GM19455 (cell line): ENCODE results near the gene ERN1.
A peak's percentile ranks its signal among the peaks of the same experiment; 100 is the strongest.
"Not testable (repeated sequence)": the region's sequence is repeated elsewhere in the genome, so short reads cannot be mapped to it uniquely, and the experiment has no call there.

Experiments
- ATAC-seq: cut with Tn5 transposase; IDR thresholded peaks from one replicate; pipeline ENCODE4 v1.9.1; 2021; ENCODE audit not compliant: unreplicated experiment

ERN1 gene

DNA sequence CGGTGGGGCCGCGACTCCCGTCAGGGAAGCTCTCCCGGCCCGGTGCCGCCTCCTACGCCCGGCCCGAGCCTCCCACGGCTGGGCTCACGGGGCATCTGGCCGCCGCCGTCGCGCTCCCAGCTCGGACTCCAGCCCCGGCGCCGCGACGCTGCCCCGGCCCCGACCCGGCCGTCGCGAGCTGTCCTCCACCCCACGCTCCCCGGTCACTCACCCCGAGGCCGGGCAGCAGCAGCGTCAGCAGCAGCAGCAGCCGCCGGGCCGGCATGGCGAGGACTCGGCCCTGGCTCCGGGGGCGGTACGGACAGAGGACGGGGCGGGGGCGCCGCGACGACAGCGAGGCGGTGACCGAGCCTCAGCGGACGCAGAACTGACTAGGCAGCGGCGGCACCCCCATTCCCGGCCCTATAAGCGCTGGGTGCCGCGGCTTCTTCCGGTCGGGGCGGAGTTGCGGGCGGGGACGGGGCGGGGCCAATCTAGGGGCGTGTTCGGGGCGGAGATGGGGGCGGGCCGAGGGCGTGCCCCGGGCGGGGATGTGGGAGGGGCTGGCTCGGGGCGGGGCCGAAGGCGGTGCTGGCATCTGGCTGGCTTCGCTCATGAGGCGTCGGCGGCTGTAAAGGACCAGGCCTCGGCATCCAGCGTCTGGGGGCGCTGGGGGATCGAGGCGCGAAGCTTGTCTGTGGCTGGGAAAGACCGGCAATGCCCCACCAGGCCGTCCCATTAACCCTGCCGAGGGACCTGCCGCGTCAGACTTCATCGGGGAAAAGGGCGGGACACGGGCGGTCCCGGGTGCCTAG is at the start of gene ERN1:
Gene ERN1, minus strand, starts transcription at position 380 of the 794 bp plus-strand sequence. Its CDS starts 115 bp downstream, at position 265.
- ATAC-seq, result peak; percentile 74

DNA sequence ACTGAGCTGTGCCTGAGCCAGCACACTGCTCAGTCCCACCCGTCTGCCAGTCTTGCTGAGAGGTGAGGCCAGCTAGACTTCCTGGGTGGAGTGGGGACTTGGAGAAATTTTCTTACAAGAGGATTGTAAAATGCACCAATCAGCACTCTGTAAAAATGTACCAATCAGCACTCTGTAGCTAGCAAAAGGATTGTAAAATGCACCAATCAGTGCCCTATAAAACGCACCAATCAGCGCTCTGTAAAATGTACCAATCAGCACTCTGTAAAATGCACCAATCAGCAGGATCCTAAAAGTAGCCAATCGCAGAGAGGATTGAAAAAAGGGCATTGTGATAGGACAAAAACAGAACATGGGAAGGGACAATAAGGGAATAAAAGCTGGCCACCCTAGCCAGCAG is 49.1 kb upstream of the ERN1 start:
- ATAC-seq, result not testable (repeated sequence)

DNA sequence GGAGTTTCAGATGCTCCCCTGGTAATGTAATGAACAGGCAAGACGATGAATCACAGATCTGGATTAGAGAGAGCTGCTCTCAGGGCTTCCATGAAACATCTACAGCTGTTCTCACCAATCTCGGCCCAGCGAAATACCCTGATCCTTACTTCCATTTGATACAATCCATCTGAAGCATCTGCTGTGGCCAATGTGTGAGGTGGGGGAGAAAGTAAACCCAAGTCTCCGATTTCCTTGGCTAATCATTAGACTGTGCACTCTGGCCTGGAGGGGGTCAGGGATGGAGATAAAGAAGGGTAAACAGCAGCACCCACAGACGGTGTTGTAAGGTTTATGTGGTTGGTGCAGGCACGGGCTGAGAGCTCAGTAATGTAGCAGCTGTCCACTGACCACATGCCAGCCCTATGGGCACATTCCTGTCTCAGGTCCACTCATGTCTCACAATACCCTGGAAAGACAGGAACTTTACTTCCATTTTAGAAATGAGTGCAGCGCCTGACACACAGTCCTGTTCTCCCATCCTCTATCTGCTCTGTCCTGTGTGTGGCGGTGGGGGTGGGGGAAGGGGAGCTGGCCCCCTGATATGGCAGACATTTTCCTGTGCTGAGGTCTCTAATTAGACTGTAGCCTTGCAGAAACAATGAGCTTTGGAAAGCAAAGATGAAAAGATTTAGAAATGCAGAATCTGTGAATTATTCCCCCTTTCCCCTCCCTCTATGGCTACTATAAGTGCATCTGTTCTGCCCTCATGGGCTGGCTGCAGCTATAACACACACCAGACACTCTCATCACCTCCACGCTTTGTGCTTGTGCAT is 48.3 kb upstream of the ERN1 start:
- no peak for ATAC-seq

DNA sequence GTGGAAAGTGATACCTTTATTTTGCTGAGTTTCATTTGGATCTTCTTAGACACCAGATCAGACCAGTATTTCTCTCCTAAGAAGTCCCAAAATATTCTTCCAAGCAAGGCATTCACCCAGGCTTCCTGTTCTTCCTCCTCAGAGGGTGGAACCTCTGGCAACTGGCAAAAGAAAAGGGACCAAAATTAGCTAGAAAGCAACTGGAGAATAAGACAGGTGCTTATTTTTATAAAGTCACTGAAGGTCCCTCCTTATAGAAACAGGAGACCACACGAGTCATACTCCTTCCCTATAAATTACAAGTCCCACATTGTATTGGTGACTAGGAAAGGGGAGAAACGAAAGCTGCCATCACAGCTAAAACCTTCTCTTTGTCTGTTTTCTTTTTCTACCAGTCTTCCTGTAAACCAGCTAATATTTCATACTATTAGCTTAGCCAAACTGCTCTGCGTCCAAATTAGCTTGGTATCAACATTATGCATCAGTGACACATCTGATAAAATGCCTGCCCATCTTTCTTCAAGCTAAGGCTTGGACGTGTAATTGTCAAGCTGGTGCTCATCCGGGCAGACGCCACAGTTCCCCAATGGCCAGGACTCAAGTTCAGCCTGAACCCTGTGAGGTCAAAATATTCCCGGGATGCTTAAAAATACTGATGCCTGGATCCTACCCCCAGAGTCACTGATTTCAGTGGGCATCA is 47.5 kb upstream of the ERN1 start:
- no peak for ATAC-seq

DNA sequence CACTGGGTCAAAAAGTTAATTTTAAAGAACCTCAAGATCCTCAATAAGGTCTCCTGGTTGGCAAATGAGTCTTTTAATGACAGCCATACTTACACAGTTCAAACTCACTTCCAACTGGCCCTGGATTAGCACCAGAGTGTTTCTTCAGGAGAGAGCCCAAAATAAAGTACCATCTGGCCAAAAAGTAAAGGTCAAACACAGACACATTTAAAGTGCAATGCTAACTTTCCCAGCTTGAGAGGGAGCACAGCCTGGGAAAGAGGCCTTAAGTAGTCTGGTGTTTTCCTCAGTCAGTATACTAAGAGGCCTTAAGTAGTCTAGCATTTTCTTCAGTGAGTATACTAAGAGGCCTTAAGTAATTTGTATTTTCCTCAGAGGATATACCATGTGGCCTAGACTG is 46.6 kb upstream of the ERN1 start:
- ATAC-seq, result no peak

DNA sequence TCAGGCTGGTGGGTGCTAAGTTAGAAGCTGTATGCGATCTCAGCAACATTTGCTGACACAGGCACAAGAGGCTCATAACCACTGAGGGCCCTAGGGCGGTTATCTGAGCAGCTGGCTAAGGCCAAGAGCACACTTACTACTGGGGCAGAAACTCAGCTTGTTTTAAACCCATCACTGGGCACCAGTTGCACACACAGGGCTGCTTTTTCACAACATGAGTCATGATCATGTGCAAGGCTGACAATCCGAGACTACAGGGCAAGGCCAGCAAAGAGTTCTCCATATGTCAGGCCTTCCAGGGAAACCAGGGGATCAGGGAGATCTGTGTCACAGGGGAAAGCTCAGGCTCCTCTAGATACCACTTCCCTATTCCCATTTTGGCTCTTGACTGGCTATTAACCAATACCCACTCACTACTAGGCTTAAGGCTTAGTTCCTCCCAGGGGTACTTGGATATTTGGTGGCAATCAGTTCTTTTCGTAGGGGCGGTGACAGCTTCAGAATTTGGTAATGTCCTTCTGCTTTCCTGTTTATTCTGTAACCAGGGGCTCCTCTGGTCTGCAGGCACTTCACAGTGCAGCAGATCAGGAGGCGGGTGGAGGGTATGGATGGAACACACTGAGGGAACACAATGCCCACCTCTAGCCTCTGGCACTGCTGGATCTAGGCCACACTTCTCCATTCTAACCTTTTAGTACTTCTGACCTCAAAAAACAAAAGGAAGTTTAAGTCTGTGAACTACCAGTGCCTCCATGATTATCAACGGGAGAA is 44.9 kb upstream of the ERN1 start:
- no peak for ATAC-seq

DNA sequence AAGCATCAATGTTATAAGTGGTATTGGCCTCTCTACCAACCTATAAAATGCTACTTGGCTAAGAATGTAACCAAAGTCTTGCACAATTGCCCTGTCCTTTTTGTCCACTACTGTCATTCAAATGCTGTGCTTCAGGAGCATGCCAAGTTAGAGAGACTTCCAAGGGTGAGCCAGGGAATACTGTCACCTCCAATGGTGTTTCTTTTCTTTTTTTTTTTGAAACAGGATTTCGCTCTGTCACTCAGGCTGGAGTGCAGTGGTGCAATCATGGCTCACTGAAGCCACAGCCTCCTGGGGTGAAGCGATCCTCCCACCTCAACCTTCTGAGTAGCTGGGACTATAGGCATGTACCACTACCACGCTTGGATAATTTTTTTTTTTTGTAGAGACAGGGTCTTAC is 43.7 kb upstream of the ERN1 start:
- no peak for ATAC-seq

DNA sequence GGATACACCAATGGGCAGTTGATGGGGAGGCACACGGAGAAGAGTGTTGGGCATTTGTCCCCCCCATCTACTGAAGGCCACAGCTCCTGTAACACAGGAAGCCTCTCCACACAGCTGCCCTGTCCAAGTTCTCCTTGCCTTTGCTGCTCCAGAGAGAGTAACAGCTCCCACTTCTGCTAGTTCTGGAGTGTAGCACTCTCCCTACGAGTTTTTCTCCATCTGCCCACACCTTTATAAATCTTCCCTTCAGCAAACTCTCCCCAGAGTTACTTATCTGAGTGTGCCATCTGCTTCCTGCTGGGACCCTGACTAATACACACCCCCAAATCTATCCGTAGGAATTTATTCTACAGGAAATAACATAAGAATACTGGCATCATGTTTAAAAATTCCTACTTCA is 42.6 kb upstream of the ERN1 start:
- no peak for ATAC-seq

DNA sequence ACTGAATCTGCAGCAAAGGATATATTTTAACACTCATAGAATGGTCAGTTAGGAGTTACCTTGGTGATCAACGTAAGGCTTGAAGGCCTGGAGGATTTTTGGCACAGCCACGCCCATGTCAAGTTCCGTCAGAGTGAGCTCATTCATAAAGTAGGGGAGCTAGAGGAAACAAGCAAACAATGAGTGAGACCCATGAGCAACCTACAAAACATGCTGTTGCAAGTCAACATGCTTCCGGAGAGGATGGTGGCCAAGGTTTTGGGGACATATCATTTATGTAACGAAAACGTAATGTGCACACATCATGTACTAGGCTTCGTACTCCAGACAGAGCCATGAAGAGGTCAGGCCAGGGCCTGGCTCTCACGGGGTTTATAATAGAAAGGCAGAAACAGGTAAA is 41.1 kb upstream of the ERN1 start:
- no peak for ATAC-seq

DNA sequence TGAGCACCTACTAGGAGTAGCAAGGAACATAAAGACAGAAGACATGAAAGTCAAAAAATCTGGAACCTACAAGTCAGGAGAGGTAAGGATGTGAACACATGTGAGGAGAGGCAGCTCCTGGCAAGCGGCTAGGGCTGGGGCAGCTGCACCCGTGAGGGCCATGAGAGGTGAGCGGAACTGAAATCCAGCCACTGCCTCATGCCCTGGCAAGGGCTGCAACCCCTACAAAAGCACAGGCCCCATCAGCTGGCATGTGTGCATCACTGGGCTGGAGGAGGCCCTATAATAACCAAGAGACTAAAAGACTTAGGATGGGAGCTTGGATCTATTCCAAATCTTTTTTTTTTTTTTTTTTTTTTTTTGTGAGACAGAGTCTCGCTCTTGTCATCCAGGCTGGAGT is 40.3 kb upstream of the ERN1 start:
- ATAC-seq, result no peak

DNA sequence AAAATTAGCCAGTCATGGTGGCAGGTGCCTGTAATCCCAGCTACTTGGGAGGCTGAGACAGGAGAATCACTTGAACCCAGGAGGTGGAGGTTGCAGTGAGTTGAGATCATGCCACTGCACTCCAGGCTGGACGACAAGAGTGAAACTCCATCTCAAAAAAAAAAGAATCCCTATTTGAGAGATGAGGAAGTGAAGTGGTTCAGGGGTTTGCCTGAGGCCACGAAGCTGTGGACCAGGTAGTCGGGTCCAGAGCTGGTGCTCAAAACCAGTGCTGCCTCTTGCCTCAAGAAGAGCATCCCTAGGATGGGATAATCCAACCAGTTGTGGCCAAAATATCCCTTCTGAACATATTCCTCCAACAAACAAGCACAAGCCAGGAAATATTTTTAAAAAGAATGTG is 37.7 kb upstream of the ERN1 start:
- ATAC-seq, result not testable (repeated sequence)

DNA sequence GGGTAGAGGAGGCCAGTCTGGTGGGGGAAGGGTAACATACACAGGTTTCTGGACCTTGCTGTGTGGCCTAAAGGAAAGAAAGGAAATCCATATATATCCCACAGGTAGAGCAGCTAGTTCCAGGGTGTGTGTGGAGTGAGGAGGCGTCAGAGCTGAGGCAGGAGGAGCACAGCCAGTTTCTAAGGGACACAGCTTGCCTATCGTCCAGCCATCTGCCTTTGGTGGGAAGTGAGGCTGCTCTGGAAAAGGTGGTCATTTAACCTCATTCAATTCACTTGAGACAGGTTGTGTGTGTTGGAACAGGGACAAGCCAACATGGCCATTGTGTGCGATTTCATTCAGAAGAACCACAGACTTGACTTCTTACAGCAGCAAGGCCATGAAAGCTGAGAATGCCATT is 36.9 kb upstream of the ERN1 start:
- no peak for ATAC-seq

DNA sequence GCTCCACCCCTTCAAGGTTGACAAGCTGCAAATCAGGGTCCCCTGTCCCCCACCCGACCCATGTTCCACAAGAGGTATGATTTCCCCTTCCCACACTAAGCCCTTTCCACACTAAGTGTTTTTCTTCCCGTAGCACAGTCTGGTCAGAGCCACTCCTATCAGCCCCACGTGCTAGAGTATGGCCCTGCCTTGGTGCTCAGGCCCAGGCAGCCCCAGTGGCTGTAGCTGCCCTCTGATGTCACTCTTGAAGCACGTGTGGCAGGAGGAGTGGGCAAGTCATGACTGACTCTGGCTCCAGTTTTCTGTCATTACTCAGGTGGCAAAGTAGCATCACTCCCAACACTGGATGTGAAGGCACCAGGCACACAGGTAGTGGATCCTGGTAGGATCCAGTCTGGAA is 35.4 kb upstream of the ERN1 start:
- ATAC-seq, result no peak

DNA sequence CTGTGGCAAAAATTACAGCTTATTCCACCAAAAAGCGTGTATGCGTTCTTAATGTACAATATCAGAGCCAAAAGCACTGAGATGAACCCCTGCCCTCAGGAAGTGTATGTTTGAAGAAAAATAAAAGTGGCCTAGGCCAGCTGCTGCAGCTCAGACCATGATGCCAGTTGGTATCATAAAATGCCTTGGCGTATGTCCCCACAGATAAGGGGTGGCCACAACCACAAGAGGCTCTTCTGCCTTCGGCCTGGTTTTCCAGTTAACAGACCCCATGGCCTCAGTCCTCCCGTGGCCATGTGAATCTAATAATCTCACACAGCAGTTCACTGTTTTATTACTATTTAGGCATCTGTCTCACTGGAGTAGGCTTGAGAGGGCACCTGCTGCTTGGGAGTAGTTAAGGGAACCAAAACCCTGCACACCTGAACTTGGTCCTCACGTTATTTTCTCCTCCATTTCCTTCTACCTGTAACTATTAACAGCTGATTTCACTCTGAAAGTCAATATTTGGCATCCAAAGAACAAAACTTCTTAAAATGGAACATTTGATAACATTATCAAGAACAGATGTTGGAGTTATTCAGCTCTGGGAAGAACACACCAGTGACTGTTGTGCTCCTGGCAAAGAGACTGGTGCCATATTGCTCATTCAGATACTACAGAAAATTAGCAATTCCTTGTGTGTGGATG is 34.8 kb upstream of the ERN1 start:
- ATAC-seq, result no peak

DNA sequence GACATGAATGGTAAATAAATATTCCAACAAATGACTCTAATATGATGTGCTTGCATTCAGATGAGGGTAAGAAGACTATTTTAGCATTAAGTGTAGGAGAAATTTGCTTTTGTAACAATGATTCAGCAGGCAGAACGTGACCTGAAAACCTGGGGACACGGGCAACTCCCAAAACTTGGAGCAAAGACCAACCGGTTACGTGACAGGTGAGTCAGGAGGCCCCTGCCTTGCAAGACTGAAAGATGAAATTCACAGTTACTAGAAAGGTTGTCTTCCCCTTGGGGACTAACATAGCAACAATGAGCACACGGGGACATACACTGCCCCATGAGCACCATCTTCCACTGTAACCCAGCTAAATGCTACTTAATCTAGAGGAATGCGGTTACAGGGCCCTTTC is 33.5 kb upstream of the ERN1 start:
- no peak for ATAC-seq

DNA sequence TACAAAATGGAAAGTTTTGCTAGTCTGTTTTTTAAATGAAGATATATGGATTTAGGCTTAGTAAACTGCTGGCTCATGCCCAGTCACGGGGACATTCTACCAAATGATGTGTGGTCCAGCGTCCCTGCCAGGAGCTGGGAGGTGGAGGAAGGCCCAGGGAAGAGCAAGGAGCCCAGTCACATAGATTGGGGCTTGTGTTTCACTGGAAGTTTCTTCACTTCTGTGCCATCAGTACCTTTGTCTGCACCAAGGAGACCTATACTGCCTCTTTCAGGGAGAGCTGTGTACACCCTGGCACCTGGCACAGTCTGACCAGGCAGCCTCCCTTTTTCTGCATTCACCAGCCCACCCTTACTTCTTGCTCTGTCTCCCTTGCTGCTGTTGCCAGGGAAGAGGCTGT is 32.6 kb upstream of the ERN1 start:
- ATAC-seq, result no peak

DNA sequence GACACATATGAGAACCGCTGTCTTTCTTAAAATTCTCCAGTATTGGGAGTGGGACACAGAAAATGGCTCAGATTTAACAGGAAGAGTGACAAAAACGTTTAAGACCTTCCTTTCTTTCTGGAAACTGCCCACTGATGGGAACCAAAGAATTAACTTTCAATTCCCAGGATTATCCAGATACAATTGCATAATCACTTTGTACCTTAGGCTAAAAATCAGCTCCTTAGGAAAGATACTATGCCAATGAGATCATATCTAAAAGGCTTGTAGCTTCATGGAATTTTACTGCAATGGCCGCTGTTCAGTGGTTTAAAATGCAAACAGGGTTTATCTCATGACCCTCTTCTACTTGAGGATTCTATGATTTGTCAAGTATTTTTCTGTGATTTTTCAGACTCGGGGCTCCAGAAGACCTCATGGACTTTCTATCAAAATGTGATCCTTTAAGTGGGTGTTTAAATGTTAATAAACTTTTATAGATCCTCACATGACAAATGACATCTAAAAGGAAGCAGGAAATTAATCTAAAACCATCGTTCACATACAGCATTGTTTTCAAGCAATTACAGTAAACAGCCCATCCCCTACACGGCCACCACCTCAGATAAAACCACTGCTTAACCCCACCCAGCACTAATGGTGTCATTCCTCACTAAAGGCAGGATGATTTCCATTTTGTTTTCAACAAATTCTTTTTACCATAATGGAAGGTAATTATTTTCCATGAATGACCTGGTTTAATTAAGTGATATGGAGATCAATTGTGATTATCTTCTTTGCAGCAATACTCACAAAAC is 31.6 kb upstream of the ERN1 start:
- no peak for ATAC-seq

DNA sequence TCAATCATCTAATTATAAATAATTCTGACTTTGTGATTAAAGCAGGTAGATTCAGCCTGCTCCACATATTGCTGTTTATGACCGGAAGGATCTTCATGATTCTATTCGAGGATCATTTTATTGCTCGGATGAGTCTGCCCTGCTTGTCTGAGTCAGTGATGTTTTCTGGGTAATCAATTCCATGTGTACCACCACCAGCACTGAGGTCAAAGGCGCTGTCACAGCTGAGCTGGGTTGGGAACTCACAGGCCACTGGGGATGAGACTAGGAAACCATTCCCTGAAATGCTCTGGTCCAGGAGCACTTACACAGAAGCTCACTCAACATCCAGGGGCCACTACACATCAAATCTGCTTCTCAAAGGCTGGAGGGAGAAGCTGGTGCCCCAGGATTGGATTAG is 30.4 kb upstream of the ERN1 start:
- ATAC-seq, result no peak

DNA sequence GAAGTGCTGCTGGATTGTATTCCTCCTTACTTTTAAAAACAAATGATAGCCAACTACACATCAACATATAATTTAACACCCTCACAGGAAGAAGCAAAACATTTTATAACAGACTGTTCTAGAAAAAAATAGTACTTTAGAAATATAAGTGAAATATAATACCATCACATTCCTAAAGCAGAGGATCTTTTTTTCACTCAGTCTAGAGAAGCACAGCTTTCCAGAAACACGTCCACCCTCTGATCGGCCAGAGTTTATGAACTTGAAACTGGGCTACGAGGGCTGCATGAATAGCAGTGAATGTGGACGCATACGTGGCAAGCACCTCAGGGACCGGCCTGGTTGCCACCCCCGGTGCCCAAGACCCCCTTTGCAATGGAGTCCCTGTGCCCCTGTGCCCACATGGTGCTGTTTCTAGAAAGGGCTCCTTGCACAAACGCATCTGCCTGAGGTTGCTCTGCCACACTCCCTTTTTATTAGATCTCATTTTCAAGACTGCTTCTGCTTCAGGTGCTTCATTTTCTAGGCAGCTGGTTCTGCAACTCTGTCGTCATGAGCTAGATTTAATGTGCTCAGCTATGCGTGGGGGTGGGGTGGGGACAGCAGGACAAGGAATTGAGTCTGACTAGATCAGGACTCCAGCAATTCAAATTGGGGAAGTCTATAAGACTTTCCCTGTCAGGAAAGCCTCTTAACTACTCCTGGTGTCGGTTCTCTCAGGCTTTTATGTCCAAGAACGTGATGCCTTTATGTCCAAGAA is 29.1 kb upstream of the ERN1 start:
- no peak for ATAC-seq
